ENCODE results near the gene GLOD5. TPM values are rescaled to one million over a fixed set of nuclear protein-coding genes. Genes with fewer than 3 reads are reported as not detected.

Gene GLOD5
- total and polyA plus RNA-seq, 2 of the 8 experiments (the other 6 are each of a cell fraction or from before 2014, with no cell fraction given): 0.18 TPM; not detected in 1

DNA sequence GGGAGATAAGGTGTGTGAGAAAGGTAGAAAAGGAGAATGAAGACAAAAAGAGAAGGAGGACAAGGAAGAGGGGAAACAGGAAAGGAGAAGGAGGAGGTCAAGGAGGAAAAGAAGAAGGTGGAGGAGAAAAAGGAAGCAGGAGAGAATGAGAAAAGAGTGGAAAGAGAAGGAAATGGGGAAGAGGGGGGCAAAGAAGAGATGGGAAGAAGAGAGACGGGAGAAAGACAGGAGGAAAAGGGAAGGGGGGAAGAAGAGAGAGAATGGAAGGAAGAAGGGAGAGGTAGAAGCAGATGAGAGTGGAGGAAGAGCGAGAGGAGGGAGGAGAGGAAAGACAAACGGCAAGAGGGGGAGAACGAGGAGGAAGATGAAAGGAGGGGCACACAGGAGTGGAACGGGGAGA is 28.9 kb downstream of the GLOD5 start (continued):
- TF ChIP-seq, protein P1, sequence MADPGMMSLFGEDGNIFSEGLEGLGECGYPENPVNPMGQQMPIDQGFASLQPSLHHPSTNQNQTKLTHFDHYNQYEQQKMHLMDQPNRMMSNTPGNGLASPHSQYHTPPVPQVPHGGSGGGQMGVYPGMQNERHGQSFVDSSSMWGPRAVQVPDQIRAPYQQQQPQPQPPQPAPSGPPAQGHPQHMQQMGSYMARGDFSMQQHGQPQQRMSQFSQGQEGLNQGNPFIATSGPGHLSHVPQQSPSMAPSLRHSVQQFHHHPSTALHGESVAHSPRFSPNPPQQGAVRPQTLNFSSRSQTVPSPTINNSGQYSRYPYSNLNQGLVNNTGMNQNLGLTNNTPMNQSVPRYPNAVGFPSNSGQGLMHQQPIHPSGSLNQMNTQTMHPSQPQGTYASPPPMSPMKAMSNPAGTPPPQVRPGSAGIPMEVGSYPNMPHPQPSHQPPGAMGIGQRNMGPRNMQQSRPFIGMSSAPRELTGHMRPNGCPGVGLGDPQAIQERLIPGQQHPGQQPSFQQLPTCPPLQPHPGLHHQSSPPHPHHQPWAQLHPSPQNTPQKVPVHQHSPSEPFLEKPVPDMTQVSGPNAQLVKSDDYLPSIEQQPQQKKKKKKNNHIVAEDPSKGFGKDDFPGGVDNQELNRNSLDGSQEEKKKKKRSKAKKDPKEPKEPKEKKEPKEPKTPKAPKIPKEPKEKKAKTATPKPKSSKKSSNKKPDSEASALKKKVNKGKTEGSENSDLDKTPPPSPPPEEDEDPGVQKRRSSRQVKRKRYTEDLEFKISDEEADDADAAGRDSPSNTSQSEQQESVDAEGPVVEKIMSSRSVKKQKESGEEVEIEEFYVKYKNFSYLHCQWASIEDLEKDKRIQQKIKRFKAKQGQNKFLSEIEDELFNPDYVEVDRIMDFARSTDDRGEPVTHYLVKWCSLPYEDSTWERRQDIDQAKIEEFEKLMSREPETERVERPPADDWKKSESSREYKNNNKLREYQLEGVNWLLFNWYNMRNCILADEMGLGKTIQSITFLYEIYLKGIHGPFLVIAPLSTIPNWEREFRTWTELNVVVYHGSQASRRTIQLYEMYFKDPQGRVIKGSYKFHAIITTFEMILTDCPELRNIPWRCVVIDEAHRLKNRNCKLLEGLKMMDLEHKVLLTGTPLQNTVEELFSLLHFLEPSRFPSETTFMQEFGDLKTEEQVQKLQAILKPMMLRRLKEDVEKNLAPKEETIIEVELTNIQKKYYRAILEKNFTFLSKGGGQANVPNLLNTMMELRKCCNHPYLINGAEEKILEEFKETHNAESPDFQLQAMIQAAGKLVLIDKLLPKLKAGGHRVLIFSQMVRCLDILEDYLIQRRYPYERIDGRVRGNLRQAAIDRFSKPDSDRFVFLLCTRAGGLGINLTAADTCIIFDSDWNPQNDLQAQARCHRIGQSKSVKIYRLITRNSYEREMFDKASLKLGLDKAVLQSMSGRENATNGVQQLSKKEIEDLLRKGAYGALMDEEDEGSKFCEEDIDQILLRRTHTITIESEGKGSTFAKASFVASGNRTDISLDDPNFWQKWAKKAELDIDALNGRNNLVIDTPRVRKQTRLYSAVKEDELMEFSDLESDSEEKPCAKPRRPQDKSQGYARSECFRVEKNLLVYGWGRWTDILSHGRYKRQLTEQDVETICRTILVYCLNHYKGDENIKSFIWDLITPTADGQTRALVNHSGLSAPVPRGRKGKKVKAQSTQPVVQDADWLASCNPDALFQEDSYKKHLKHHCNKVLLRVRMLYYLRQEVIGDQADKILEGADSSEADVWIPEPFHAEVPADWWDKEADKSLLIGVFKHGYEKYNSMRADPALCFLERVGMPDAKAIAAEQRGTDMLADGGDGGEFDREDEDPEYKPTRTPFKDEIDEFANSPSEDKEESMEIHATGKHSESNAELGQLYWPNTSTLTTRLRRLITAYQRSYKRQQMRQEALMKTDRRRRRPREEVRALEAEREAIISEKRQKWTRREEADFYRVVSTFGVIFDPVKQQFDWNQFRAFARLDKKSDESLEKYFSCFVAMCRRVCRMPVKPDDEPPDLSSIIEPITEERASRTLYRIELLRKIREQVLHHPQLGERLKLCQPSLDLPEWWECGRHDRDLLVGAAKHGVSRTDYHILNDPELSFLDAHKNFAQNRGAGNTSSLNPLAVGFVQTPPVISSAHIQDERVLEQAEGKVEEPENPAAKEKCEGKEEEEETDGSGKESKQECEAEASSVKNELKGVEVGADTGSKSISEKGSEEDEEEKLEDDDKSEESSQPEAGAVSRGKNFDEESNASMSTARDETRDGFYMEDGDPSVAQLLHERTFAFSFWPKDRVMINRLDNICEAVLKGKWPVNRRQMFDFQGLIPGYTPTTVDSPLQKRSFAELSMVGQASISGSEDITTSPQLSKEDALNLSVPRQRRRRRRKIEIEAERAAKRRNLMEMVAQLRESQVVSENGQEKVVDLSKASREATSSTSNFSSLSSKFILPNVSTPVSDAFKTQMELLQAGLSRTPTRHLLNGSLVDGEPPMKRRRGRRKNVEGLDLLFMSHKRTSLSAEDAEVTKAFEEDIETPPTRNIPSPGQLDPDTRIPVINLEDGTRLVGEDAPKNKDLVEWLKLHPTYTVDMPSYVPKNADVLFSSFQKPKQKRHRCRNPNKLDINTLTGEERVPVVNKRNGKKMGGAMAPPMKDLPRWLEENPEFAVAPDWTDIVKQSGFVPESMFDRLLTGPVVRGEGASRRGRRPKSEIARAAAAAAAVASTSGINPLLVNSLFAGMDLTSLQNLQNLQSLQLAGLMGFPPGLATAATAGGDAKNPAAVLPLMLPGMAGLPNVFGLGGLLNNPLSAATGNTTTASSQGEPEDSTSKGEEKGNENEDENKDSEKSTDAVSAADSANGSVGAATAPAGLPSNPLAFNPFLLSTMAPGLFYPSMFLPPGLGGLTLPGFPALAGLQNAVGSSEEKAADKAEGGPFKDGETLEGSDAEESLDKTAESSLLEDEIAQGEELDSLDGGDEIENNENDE (IDR thresholded peaks at IDR 0.05; ENCODE audit: insufficient replicate concordance, low read length): no peak
- TF ChIP-seq ATF3 (IDR thresholded peaks at IDR 0.05; ENCODE audit: insufficient read depth, low read depth, low read length) (no peak), TEAD4 (IDR thresholded peaks at IDR 0.05; ENCODE audit: low read depth, low read length) (no peak), POU5F1 (IDR thresholded peaks at IDR 0.05; ENCODE audit: low read depth, low read length) (no peak), TAF7 (optimal IDR thresholded peaks at IDR 0.05; ENCODE audit: borderline replicate concordance, low read depth, low read length) (no peak)

Measured in H1 (cell line).